ENCODE measurements around the gene CCDC197.

DNA sequence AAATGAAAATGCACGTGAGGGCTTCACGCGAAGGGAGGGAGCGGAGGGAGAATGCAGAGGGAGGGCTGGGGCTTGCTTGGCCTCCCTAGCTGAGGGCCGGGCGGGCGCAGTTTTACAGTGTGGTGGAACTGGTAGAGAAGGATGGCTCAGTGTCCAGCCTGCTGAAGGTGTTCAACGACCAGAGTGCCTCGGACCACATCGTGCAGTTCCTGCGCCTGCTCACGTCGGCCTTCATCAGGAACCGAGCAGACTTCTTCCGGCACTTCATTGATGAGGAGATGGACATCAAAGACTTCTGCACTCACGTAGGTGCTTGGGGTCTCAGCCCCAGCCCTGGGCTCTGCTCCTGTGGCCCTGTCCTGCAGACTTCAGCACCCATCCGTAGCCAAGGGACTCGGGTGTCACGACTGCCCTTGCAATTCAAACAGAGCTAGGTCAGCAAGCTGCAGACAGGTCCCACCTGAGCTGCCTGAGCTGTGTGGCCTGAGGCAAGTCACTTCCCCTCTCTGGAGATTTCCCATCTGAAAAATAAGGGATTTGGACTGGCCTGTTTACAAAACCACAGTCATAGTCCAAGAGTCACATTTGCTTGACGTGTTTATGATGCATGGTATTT is 47.5 kb downstream of the CCDC197 start:
- no peak for TF ChIP-seq CTCF (IDR thresholded peaks at IDR 0.05)
- no peak for TF ChIP-seq POLR2A (IDR thresholded peaks at IDR 0.05)

Measured in body of pancreas (tissue), 4 donors.